Gastrocnemius medialis (tissue), 4 donors: Measurements from ENCODE around the gene RGS14. TPM values are rescaled to one million over a fixed set of nuclear protein-coding genes. Genes with fewer than 3 reads are reported as not detected.

Experiments used
- ATAC-seq, 2 donors: fragments of 150-250 bp; one replicate each; pipeline ENCODE4 v1.9.1; 2016
- DNase-seq, 2 donors: peaks; one replicate each; pipeline ENCODE4 v3.0.0-alpha.2; 2019
- H3K27ac ChIP-seq, 4 donors: fragments of 200-600 bp; sonication (generic); 1 replicate in 1 of 4; 2 replicates in 3 of 4; pipeline ENCODE4 v1.5.1; 2016 to 2018; ENCODE audit warnings: mild to moderate bottlenecking in 2 of 4, moderate library complexity in 1 of 4
- H3K27me3 ChIP-seq, 3 donors: fragments of 200-600 bp; sonication (generic) in 2 of 3; 1 replicate in 1 of 3; 2 replicates in 2 of 3; pipeline versions ENCODE4 v1.5.1 to v1.6.0; 2016 to 2019; ENCODE audit warnings: mild to moderate bottlenecking in 1 of 3, moderate library complexity in 1 of 3
- H3K36me3 ChIP-seq, 2 donors: fragments of 200-600 bp; sonication (generic) in 1 of 2; one replicate each; pipeline ENCODE4 v1.5.1; 2017 to 2018
- H3K4me1 ChIP-seq, 2 donors: fragments of 200-600 bp; sonication (generic) in 1 of 2; one replicate each; pipeline ENCODE4 v1.5.1; 2016 to 2017; ENCODE audit warnings: mild to moderate bottlenecking in 2 of 2
- H3K4me3 ChIP-seq, 4 donors: fragments of 200-600 bp; sonication (generic) in 3 of 4; 1 replicate in 1 of 4; 2 replicates in 3 of 4; pipeline ENCODE4 v1.5.1; 2016 to 2019; ENCODE audit warnings: mild to moderate bottlenecking in 2 of 4
- H3K9me3 ChIP-seq, 3 donors: fragments of 200-600 bp; sonication (generic) in 2 of 3; 1 replicate in 1 of 3; 2 replicates in 2 of 3; pipeline ENCODE4 v1.5.1; 2016 to 2019
- CTCF ChIP-seq, 5 experiments: fragments of 450-650 bp in 3 of 5; fragments of 200-600 bp in 2 of 5; sonication (generic) in 2 of 5; IDR thresholded peaks in 4 of 5; conservative IDR thresholded peaks in 1 of 5; 1 replicate in 4 of 5; 2 replicates in 1 of 5; pipeline ENCODE4 v1.5.1; 2016 to 2019; ENCODE audit warnings: antibody characterized with exemption in 5 of 5, mild to moderate bottlenecking in 3 of 5, moderate library complexity in 3 of 5
- POLR2A ChIP-seq, 2 donors: fragments of 450-650 bp; IDR thresholded peaks; one replicate each; pipeline ENCODE4 v1.6.1; 2017; ENCODE audit warnings: antibody characterized with exemption in 2 of 2, mild to moderate bottlenecking in 2 of 2, moderate library complexity in 2 of 2
- in situ Hi-C, 4 donors: fragments of 200-750 bp; cut with MboI; loops; one replicate each; pipeline versions ENCODE4 v1.15.0 to v1.8.0; 2017; ENCODE audit warnings: low sequenced_read_pairs in 4 of 4
- intact Hi-C: fragments of 100-400 bp; cut with DNase I; formaldehyde crosslinking; loops from one replicate; pipeline ENCODE4 v1.15.1; 2023; ENCODE audit warnings: low total_unique reads
- total RNA-seq, 4 donors: library from RNA; depleted of rRNA; stranded (reverse); fragments of >200 nt; gene quantifications; one replicate each; pipeline versions ENCODE4 v1.1.0 to v1.2.3, GENCODE V29; 2016

Gene RGS14
- total RNA-seq, 4 donors from 2014 or later = 1.6 to 25.9 (median 5.0) TPM

GRCh38 chr5:177388521-177389052 lies 30.9 kb downstream of the RGS14 start:
- ATAC-seq = no peak
- Histone ChIP-seq H3K27me3 (no peaks in the 10 kb centered on the region), H3K36me3 (no peaks in the 10 kb centered on the region), H3K9me3 (no peaks in the 10 kb centered on the region), H3K4me1 (no peaks in the 10 kb centered on the region), H3K4me3 (no peak overlapping the region), H3K27ac (no peak overlapping the region)
- no peak for TF ChIP-seq CTCF (IDR thresholded peaks at IDR 0.05 in 4 of 5, conservative IDR thresholded peaks at IDR 0.05 in 1 of 5)
- in situ Hi-C loops (loop anchor here in 2 of 4 donors (10.0 to 25.0 kb wide), 2 partner anchors 116 to 124 kb away; partner anchors contain the start of genes DOK3 (in 2 of the 2) and DDX41 (in 1 of the 2)), intact Hi-C loops (no loop called here)
- no peak for DNase-seq

- Histone ChIP-seq H3K9me3 (no peaks in the 10 kb centered on the region), H3K36me3 (no peaks in the 10 kb centered on the region), H3K27me3 (no peaks in the 10 kb centered on the region), H3K4me1 (no peaks in the 10 kb centered on the region), H3K4me3 (no peak overlapping the region), H3K27ac (no peak overlapping the region)
- intact Hi-C loops = loop anchor here (1.0 kb wide), 2 partner anchors 65 to 112 kb away; no protein-coding TSS in a partner anchor
- ATAC-seq (no peak), DNase-seq (no peak)
- in situ Hi-C loops = loop anchor here (5.0 to 25.0 kb wide), 5 partner anchors 55 to 123 kb away; partner anchors contain the start of genes DOK3 (in 2 of the 4), DDX41 (in 1 of the 4) and PRR7 (in 1 of the 4)
- TF ChIP-seq CTCF (IDR thresholded peaks at IDR 0.05 in 4 of 5, conservative IDR thresholded peaks at IDR 0.05 in 1 of 5) (no peak), POLR2A (IDR thresholded peaks at IDR 0.05) (no peak)
Measured at GRCh38 chr5:177389241-177390169, 31.8 kb downstream of the RGS14 start.

GRCh38 chr5:177390363-177391300 lies 32.9 kb downstream of the RGS14 start:
- no peak overlapping the region for H3K27ac ChIP-seq
- H3K4me3 ChIP-seq = no peak overlapping the region
- H3K9me3 ChIP-seq = no peaks in the 10 kb centered on the region
- H3K4me1 ChIP-seq = no peaks in the 10 kb centered on the region
- no peaks in the 10 kb centered on the region for H3K27me3 ChIP-seq
- intact Hi-C loops = loop anchor here (1.0 kb wide), 2 partner anchors 64 to 111 kb away; no protein-coding TSS in a partner anchor
- H3K36me3 ChIP-seq = no peaks in the 10 kb centered on the region
- in situ Hi-C loops = loop anchor here (5.0 to 25.0 kb wide), 4 partner anchors 54 to 122 kb away; partner anchors contain the start of genes DDX41 (in 1 of the 4), DOK3 (in 1 of the 4) and PRR7 (in 1 of the 4)
- TF ChIP-seq CTCF (IDR thresholded peaks at IDR 0.05 in 4 of 5, conservative IDR thresholded peaks at IDR 0.05 in 1 of 5) (peak; percentile 91 to 99 (median 95)), POLR2A (IDR thresholded peaks at IDR 0.05) (no peak)
- DNase-seq = peak; percentile 51 to 73
- ATAC-seq = peak; percentile 84 to 95

- Histone ChIP-seq H3K36me3 (no peaks in the 10 kb centered on the region), H3K27me3 (peaks cover 0 to 2% (median 0%) of the 10 kb centered on the region in 3 donors), H3K4me3 (no peak overlapping the region), H3K27ac (no peak overlapping the region), H3K9me3 (no peaks in the 10 kb centered on the region), H3K4me1 (no peaks in the 10 kb centered on the region)
- in situ Hi-C loops = loop anchor here (5.0 to 25.0 kb wide), 4 partner anchors 52 to 120 kb away; partner anchors contain the start of genes DDX41 (in 1 of the 4), DOK3 (in 1 of the 4) and PRR7 (in 1 of the 4)
- intact Hi-C loops = no loop called here
- no peak for ATAC-seq
- DNase-seq = no peak
- TF ChIP-seq POLR2A (IDR thresholded peaks at IDR 0.05) = no peak
- TF ChIP-seq CTCF (IDR thresholded peaks at IDR 0.05 in 4 of 5, conservative IDR thresholded peaks at IDR 0.05 in 1 of 5) = no peak
Measured at GRCh38 chr5:177392765-177393164, 35.0 kb downstream of the RGS14 start.
